SK-N-SH treated with all-trans-retinoic acid at 6 μM for 48 hours (cell line): ENCODE data around the gene PLN.

Experiments
- ISL1 ChIP-seq: fragments of 250-450 bp; sonication (Bioruptor Pico); IDR thresholded peaks from 2 replicates; pipeline ENCODE4 v2.1.2; 2022; ENCODE audit warnings: mild to moderate bottlenecking, moderate library complexity
- RARB ChIP-seq: fragments of 250-450 bp; sonication (Bioruptor Pico); IDR thresholded peaks from 2 replicates; pipeline ENCODE4 v1.8.0; 2021; ENCODE audit warnings: mild to moderate bottlenecking, moderate library complexity
- ZFP3 ChIP-seq: fragments of 250-450 bp; sonication (Bioruptor Pico); IDR thresholded peaks from 2 replicates; pipeline ENCODE4 v1.5.0; 2020; ENCODE audit warnings: mild to moderate bottlenecking, moderate library complexity
- ZFP30 ChIP-seq: fragments of 450-650 bp; formaldehyde crosslinking; IDR thresholded peaks from 2 replicates; pipeline ENCODE4 v1.5.0; 2022; ENCODE audit warnings: mild to moderate bottlenecking, moderate library complexity
- ZNF70 ChIP-seq: fragments of 450-650 bp; formaldehyde crosslinking; IDR thresholded peaks from 2 replicates; pipeline ENCODE4 v1.5.0; 2020; ENCODE audit warnings: mild to moderate bottlenecking, moderate library complexity

- no peak for TF ChIP-seq ZFP3 (CRISPR knock-in tag)
- TF ChIP-seq ZNF70 (CRISPR knock-in tag): no peak
- no peak for TF ChIP-seq ZFP30 (CRISPR knock-in tag)
- TF ChIP-seq ISL1 (CRISPR knock-in tag): no peak
- TF ChIP-seq RARB: no peak
Observed at GRCh38 chr6:118571121-118571520, 23.0 kb downstream of the PLN start.
